HG02840 (cell line): ENCODE data around the gene TMEM171.

Experiments used
- ATAC-seq: cut with Tn5 transposase; IDR thresholded peaks from one replicate; pipeline ENCODE4 v1.9.1; 2021; ENCODE audit warnings: mild to moderate bottlenecking, moderate library complexity, moderate number of reproducible peaks; ENCODE audit not compliant: unreplicated experiment, low FRiP score

Gene TMEM171

GRCh38 chr5:73120222-73121118 lies at the start of gene TMEM171:
Gene TMEM171 (plus strand): TSS chr5:73120575. CDS start chr5:73123374, 2,799 bp downstream.
- ATAC-seq = no peak

GRCh38 chr5:73081093-73081492 lies 39.3 kb upstream of the TMEM171 start:
- no peak for ATAC-seq

DNA sequence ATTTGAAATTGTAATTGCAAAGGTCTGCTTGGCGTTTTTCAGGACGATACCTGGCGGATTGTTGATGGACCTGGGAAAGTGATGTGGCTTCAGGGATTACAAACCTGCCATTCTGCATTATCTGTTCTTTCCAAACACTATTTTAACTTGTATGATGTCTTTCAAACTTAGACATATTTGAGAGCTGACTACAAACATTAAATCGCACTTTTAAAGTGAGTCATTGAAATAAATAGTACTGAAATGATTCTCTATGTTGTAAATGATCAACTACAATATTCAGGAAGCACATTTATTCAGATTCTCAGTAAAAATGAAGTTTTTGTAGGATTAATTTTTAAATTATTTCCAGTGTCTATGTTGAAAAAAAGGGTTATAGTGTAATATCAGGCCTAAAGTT lies 32.3 kb upstream of the TMEM171 start:
- ATAC-seq = no peak

DNA sequence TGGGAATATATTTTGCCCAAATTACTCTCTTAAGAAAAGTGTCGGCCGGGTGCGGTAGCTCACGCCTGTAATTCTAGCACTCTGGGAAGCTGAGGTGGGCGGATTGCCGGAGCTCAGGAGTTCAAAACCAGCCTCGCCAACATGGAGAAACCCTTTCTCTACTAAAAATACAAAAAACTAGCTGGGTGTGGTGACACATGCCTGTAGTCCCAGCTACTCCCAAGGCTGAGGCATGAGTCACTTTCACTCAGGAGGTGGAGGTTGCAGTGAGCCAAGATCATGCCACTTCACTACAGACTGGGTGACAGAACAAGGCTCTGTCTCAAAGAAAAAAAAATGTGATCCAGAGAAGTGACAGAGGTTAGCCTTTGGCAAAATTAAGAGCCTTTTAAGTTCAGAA lies 26.4 kb upstream of the TMEM171 start:
- no peak for ATAC-seq

DNA sequence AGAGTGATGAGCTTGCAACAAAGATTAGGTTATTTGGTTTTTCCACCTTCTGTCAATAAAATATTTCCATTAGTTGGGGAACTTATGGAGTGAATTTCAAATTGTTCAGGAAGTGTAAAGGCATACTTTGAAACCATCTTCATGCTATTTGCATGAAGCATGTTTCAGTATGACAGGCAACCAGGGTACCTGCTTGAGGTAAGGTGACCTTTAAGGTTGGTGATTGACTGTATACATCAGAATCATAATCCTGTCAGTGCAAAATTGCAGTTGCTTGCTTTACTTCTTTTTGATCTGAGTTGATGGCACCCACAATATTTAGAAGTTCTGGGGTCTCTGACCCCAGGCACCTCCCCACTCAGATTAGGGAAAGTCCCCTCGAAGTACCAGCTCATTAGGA lies 26.0 kb upstream of the TMEM171 start:
- ATAC-seq = no peak

DNA sequence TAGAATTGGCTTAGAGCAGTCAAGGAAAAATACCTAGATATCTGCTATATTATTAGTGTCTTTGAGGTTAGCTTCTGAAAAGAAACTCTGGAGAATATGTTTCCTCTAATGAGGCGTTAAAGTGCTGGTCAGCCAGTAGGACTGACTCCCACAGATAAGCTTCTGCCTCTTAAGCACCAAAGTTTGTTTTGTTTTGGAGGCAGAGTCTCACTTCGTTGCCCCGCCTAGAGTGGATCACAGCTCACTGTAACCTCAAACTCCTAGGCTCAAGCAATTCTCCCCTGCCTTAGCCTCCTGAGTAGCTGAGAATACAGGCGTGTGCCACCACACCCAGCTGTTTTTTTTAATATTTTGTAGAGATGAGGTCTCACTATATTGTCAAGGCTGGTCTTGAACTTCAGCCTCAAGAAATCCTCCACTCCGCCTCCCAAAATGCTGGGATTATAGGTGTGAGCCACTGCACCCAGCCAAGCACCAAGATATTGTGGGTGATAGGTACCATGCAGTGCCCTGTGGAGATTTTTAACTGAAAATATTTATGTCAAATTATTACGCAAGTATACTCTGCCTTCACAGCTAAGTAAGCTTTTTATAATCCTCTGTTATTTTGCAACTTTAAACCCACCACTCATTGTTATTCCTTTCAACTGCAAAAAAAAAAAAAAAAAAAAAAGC lies 24.7 kb upstream of the TMEM171 start:
- ATAC-seq = no peak

DNA sequence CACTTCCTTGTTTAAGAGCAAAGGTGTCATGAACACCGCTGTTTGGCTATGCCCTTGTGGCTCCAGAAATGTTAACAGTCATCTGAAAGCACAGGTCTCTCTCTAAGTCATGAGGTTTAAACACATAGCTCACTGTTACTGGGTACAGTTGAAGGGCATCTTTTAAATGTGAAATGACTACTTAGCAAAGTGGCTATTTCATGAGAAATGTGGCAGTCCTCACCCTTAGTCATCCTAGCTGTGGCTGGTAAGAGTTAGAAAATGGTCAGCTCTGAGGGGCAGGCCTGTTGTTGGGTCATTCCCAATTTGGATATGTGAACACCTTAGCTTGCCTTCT lies 24.2 kb upstream of the TMEM171 start:
- no peak for ATAC-seq

DNA sequence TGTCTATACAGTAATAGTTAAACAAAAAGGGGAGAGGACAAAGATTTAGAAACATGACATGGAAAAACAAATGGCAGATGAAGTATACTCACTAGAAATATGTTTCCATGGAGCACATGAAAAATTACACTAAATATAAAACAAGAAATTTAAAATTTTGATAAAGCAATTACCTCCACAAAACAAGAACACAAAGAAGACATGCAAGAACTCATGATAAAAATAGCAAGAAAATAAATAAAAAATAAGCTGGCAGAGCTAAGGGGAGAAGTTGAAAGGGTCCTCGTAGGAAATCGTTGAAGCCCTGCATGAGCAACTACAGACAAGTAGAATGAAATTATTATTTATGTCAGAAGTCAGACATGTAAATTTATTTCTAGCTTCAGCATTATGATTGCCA lies 22.6 kb upstream of the TMEM171 start:
- ATAC-seq = no peak

DNA sequence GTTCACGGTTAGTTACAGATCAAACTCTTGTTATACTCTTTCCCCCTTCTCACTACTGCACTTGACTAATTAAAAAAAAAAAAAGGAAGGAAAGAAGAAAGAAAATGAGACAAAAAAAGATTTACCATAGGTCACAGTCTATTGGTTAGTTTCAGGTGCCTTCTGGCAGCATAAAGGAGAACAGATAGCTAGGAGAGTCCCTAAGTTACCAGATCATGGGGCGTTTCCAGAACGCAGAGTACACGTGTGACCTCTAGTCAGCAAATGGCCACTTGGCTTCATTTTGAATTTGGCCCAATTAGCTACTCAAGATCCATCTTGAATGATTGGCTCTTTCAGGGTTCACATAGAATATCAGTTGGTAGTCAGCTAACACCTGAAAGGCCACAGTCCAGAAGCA lies 20.3 kb upstream of the TMEM171 start:
- ATAC-seq = no peak

GRCh38 chr5:73103870-73104299 lies 16.5 kb upstream of the TMEM171 start:
- no peak for ATAC-seq

GRCh38 chr5:73104326-73104725 lies 16.0 kb upstream of the TMEM171 start:
- no peak for ATAC-seq

GRCh38 chr5:73106335-73106734 lies 14.0 kb upstream of the TMEM171 start:
- ATAC-seq = no peak

GRCh38 chr5:73110190-73110589 lies 10.2 kb upstream of the TMEM171 start:
- ATAC-seq = no peak

GRCh38 chr5:73111536-73111935 lies 8.8 kb upstream of the TMEM171 start:
- no peak for ATAC-seq

DNA sequence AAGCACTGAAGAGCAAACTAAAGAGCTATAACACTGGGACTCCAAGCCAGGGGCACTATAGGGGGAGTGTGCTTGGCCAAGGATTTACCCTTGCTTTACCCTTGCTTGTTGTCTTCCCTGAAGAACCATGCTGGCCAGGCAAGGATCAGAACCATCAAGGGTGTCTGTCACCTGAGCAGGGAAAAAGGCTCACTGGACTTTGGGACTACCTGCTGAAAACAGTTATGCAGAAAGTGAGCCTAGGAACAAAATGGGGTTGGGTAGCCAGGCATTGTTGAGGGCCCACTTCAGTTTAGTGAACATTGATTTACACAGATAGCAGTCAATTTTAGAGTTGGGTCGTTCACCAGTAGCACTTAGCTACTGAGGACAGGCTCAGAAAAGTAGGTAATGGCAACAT lies 8.0 kb upstream of the TMEM171 start:
- no peak for ATAC-seq

GRCh38 chr5:73114044-73114688 lies 6.2 kb upstream of the TMEM171 start:
- ATAC-seq = no peak

DNA sequence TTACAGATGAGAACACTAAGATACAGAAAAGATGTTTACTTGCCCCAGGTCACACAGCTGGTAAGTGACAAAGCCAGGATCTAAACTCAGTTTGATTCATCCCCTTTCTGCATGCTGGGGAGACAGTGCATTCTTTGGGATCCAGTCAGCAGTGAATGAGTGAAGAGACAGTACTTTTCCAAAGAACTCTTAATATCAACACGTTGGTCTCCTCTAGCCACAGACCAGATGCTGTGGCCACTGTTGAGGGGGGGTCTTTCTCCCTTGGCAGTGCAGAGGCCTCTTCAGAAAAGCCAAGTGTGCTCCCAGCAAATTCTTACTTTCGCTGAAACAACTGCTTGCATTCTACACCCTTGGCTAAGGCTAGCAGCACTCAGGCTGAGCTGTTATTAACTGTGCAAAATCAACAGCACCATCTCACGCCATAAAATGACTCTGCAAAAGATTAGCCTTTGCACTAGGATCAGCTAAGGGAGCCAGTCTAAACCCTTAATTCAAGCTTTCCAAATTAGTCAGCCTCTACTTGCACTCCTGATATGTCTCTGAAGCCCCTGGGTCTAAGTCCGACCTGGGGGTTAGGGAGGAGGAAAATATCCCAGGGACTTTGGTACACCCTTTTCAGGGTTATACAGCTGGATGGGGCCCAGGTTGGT lies 4.8 kb upstream of the TMEM171 start:
- ATAC-seq = no peak

DNA sequence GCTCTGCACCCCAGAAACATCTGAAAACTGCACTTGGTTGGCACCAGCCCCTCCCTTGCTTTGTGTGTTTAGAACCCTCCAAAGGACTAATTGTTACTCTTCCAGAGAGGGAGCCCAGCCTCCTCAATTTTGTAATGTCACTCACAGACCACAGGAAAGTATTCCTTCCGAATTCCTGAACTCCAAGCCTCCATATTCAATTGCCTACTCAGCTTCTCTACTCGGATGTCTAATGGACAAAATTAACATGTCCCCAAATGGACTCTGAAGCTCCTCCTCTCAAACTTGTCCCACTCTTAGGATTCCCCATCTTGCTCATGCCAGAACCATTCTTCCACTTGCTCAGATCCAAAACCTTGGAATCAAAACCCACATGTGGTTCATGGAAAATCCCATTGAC lies 3.9 kb upstream of the TMEM171 start:
- ATAC-seq = no peak

- ATAC-seq = no peak
Measured at GRCh38 chr5:73117088-73117740, 3.2 kb upstream of the TMEM171 start.

GRCh38 chr5:73118391-73118973 lies 1.9 kb upstream of the TMEM171 start:
- ATAC-seq = no peak
